Fibroblast of villous mesenchyme (primary cell): ENCODE data around the gene MYO7B. TPM values are rescaled to one million over a fixed set of nuclear protein-coding genes. Genes with fewer than 3 reads are reported as not detected.

Source experiments
- DNase-seq: peaks from one replicate; pipeline ENCODE4 v3.0.0-alpha.2; 2010; ENCODE audit warnings: low read depth
- H3K4me3 ChIP-seq: 2 replicates; pipeline ENCODE4 v1.5.1; 2011; ENCODE audit warnings: low read depth, mild to moderate bottlenecking, low read length
- total RNA-seq: library from RNA; depleted of rRNA; stranded (reverse); fragments of >200 nt; gene quantifications from 2 replicates; pipeline ENCODE4 v1.2.3, GENCODE V29; 2012
- TF ChIP-seq, protein P1 (sequence below): IDR thresholded peaks from 2 replicates; pipeline ENCODE4 v1.5.1; 2012; ENCODE audit warnings: low read depth, mild to moderate bottlenecking, low read length; ENCODE audit not compliant: insufficient read depth

MYO7B gene
- total RNA-seq, 1 donor = 0.86 TPM

DNA sequence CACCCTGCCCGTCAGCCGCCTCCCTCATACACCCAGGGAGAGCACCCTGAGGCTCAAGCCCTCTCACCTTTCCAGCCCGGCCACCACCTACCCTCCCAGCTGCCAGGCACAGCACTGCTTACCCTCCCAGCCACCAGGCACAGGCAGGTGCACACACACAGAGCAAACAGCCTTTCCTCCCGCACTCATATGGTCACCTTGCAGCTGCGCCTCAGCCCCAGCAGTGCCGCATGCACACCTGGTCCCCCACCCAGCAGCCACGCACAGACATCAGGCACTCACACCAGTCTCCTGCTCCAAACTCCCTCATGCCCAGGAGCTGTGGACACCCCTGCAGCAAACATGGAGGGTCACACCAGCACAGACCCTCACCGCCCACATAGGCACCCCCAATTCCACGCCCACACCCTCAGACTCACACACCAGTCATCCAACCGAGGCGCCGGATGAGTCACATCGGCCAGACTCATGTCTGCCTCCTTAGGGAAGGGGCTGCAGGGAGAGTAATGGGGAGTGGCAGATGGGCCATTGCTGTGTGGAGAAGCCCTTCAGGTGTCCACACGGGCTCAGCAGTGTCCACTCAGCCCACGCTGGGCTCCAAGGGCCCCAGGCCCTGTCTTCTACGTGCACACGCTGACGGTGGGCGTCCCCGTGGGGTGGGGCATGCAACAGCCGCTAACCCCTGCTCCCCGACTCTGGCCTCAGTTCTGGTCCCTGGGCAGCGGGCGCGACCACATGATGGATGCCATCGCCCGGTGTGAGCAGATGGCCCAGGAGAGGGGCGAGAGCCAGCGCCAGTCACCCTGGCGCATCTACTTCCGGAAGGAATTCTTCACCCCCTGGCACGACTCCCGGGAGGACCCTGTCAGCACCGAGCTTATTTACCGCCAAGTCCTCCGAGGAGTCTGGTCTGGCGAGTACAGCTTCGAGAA is 88.2 kb downstream of the MYO7B start:
- TF ChIP-seq, protein P1, sequence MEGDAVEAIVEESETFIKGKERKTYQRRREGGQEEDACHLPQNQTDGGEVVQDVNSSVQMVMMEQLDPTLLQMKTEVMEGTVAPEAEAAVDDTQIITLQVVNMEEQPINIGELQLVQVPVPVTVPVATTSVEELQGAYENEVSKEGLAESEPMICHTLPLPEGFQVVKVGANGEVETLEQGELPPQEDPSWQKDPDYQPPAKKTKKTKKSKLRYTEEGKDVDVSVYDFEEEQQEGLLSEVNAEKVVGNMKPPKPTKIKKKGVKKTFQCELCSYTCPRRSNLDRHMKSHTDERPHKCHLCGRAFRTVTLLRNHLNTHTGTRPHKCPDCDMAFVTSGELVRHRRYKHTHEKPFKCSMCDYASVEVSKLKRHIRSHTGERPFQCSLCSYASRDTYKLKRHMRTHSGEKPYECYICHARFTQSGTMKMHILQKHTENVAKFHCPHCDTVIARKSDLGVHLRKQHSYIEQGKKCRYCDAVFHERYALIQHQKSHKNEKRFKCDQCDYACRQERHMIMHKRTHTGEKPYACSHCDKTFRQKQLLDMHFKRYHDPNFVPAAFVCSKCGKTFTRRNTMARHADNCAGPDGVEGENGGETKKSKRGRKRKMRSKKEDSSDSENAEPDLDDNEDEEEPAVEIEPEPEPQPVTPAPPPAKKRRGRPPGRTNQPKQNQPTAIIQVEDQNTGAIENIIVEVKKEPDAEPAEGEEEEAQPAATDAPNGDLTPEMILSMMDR = no peak
- DNase-seq = no peak
- H3K4me3 ChIP-seq = no peak overlapping the region

DNA sequence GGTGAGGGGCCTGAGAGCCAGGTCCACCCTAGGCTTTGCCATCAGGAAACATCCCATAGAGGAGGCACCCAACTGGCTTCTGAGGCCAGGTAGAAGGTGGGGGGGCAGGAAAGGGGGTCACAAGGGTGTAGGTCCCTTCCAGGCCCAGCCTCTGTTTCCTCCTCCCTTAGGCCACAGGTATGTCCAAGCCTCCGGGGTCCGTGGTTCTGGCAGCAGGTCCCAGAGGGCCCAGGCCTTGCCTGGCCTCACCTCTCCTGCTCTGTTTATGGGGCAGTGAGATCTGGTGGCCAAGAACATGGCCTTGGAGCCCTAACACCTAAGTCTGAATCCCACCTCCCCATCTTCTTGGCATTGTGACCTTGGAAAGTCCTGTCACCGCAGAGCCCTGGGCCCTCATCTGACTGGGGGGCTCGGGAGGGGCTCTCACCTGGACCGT is 88.9 kb downstream of the MYO7B start:
- no peak for DNase-seq
- TF ChIP-seq, protein P1 = no peak
- no peak overlapping the region for H3K4me3 ChIP-seq

DNA sequence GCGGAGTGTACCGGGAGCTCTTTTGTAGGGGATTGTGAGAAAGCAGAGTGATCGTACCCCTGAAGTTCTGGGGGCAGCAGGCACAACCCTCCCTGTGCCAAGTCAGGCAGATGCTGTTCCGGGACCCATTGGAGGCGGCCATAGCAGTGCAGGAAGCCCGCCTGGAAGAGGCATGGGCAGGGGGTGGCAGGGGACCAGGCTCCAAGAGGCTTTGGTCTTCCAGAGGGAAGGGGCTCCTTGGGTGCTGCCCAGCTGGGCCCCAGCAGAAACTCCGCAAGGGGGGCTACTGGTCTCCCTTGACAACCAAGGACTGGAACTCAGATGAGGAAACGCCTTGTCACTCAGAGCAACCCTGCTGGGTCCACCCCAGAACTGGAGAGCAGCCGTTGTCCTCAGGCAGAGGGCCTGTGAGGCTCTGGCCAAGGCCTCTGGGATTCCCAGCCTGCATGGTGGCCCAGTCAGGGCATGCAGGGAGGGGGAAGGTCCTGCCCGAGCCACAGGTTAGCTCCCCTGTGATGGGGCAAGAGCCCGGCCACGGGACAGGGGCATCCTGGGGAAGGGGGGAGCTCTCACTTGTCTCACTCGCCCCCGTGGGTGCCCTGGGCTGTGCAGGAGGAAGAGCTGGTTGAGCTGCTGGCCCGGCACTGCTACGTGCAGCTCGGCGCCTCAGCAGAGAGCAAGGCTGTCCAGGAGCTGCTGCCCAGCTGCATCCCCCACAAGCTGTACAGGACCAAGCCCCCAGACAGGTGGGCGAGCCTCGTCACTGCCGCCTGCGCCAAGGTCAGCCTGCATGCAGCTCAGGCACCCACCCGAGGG is 89.5 kb downstream of the MYO7B start:
- TF ChIP-seq, protein P1 = no peak
- no peak overlapping the region for H3K4me3 ChIP-seq
- no peak for DNase-seq

DNA sequence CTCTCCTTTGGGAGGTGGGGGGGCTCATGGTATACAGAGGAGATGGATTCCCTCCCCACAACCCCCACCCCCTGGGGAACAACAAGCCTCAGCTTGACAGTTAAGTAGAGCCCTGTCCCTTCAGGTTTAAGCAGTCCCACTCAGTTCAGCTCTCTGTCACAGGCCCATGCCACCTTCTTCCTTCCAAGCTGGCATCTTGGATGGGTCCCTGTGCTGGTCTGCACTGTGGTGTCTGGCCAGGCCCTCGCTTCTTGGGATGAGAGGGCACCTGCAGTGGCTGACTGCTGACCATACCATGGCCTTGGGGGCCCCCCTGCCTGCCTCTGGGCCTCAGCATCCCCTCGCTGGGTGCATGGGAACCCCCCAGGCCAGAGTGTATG is 90.1 kb downstream of the MYO7B start:
- DNase-seq = no peak
- no peak overlapping the region for H3K4me3 ChIP-seq
- TF ChIP-seq, protein P1 = no peak

DNA sequence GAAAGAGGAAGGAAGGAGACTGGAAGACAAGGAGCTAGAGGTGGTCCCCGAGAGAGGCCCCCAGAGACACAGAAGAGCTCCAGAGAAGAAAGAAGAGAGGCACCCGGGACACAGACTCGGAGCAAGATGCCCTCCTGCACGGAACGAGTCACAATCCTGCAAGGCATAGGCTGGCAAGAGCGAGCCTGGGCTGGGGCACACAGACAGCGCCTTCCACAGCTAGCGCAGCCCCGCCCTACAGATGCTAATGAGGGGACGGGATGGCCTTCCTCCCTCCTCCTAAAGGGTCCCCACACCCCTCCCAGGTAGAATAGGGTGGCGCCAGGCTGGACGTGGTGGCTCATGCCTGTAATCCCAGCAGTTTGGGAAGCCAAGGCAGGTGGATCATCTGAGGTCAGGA is 90.7 kb downstream of the MYO7B start:
- TF ChIP-seq, protein P1 = no peak
- no peak for DNase-seq
- no peak overlapping the region for H3K4me3 ChIP-seq

DNA sequence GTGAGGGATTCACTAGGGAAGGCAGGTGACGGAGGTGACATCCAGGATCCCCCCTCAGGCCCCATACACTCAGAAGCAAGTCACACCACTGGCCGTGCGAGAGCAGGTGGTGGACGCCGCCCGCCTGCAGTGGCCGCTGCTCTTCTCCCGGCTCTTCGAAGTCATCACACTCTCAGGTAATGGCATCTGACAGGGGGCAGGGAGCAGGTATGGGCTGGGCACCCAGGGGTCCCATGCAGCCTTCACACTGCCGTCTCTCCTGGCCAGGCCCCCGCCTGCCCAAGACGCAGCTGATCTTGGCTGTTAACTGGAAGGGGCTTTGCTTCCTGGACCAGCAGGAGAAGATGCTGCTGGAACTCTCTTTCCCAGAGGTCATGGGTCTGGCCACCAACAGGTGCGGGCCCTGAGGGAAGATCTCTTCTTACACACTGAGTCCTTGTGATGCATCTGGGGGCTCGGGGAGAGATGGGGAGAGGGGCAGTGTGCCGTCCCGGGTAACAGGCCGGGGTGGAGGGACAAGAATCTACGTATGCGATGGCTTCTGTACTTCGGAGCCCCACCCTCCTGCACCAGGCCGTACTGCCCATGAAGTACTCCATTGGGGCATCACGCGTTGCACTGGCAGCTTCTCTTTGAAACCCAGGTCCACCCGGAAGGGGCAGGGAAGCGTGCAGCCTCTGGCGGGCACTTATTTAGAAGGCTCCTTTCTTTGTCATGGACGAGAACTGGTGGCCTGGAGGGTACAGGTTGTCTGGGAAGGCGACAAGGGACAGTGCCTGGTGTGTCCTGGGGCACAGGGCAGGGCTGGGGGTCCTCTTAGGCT is 91.6 kb downstream of the MYO7B start:
- no peak overlapping the region for H3K4me3 ChIP-seq
- no peak for DNase-seq
- TF ChIP-seq, protein P1 = no peak
